Uterus (tissue), 2 donors: ENCODE data around the gene ENPP4.

Experiments used
- CTCF ChIP-seq, 4 experiments: fragments of 200-600 bp in 2 of 4; fragments of 450-650 bp in 2 of 4; sonication (generic) in 2 of 4; IDR thresholded peaks; one replicate each; pipeline ENCODE4 v1.5.1; 2016 to 2019; ENCODE audit warnings: antibody characterized with exemption in 4 of 4, mild to moderate bottlenecking in 2 of 4, moderate library complexity in 1 of 4
- POLR2A ChIP-seq, 2 donors: fragments of 450-650 bp; IDR thresholded peaks; one replicate each; pipeline ENCODE4 v1.6.1; 2016; ENCODE audit warnings: antibody characterized with exemption in 2 of 2, mild to moderate bottlenecking in 1 of 2, moderate library complexity in 1 of 2

GRCh38 chr6:46102123-46102522 is 27.7 kb upstream of the ENPP4 start:
- TF ChIP-seq POLR2A (IDR thresholded peaks at IDR 0.05), result no peak
- no peak for TF ChIP-seq CTCF (IDR thresholded peaks at IDR 0.05)
